Uterus (tissue), 2 donors: Measurements from ENCODE around the gene PRSS53.

Experiments used
- CTCF ChIP-seq, 4 experiments: fragments of 200-600 bp in 2 of 4; fragments of 450-650 bp in 2 of 4; sonication (generic) in 2 of 4; IDR thresholded peaks; one replicate each; pipeline ENCODE4 v1.5.1; 2016 to 2019; ENCODE audit warnings: antibody characterized with exemption in 4 of 4, mild to moderate bottlenecking in 2 of 4, moderate library complexity in 1 of 4
- POLR2A ChIP-seq, 2 donors: fragments of 450-650 bp; IDR thresholded peaks; one replicate each; pipeline ENCODE4 v1.6.1; 2016; ENCODE audit warnings: antibody characterized with exemption in 2 of 2, mild to moderate bottlenecking in 1 of 2, moderate library complexity in 1 of 2

GRCh38 chr16:31094424-31095120, 5.8 kb upstream of the PRSS53 start, which contains the start of gene VKORC1:
- TF ChIP-seq CTCF (IDR thresholded peaks at IDR 0.05) (peak in 1 of 4 experiments; percentile 35), POLR2A (IDR thresholded peaks at IDR 0.05) (peak; percentile 60)
